ENCODE data around the gene TBPL1.

TBPL1 gene

GRCh38 chr6:134002821-134003220, 49.8 kb downstream of the TBPL1 start:
- H3K4me3 ChIP-seq (ENCODE audit: low read depth, low read length) = no peak overlapping the region

- H3K4me3 ChIP-seq (ENCODE audit: low read depth, low read length) = no peak overlapping the region
Observed at GRCh38 chr6:134003542-134003951, 50.5 kb downstream of the TBPL1 start.

GRCh38 chr6:134004714-134005113, 51.7 kb downstream of the TBPL1 start:
- H3K4me3 ChIP-seq (ENCODE audit: low read depth, low read length) = no peak overlapping the region

- H3K4me3 ChIP-seq (ENCODE audit: low read depth, low read length) = no peak overlapping the region
Observed at GRCh38 chr6:134005800-134006199, 52.8 kb downstream of the TBPL1 start.

GRCh38 chr6:134007077-134007476, 54.1 kb downstream of the TBPL1 start:
- no peak overlapping the region for H3K4me3 ChIP-seq (ENCODE audit: low read depth, low read length)

- no peak overlapping the region for H3K4me3 ChIP-seq (ENCODE audit: low read depth, low read length)
Observed at GRCh38 chr6:134009876-134010275, 56.9 kb downstream of the TBPL1 start.

GRCh38 chr6:134010400-134010799, 57.4 kb downstream of the TBPL1 start:
- H3K4me3 ChIP-seq (ENCODE audit: low read depth, low read length) = no peak overlapping the region

GRCh38 chr6:134010974-134011373, 58.0 kb downstream of the TBPL1 start:
- H3K4me3 ChIP-seq (ENCODE audit: low read depth, low read length) = no peak overlapping the region

GRCh38 chr6:134014588-134015137, 61.6 kb downstream of the TBPL1 start:
- no peak overlapping the region for H3K4me3 ChIP-seq (ENCODE audit: low read depth, low read length)

- no peak overlapping the region for H3K4me3 ChIP-seq (ENCODE audit: low read depth, low read length)
Observed at GRCh38 chr6:134015719-134016557, 62.9 kb downstream of the TBPL1 start.

GRCh38 chr6:134016558-134016814, 63.5 kb downstream of the TBPL1 start:
- no peak overlapping the region for H3K4me3 ChIP-seq (ENCODE audit: low read depth, low read length)

GRCh38 chr6:134020071-134020470, 67.0 kb downstream of the TBPL1 start:
- H3K4me3 ChIP-seq (ENCODE audit: low read depth, low read length) = no peak overlapping the region

GRCh38 chr6:134020543-134020942, 67.5 kb downstream of the TBPL1 start:
- H3K4me3 ChIP-seq (ENCODE audit: low read depth, low read length) = no peak overlapping the region

- no peak overlapping the region for H3K4me3 ChIP-seq (ENCODE audit: low read depth, low read length)
Observed at GRCh38 chr6:134020968-134021367, 67.9 kb downstream of the TBPL1 start.

- H3K4me3 ChIP-seq (ENCODE audit: low read depth, low read length) = no peak overlapping the region
Observed at GRCh38 chr6:134021396-134022122, 68.5 kb downstream of the TBPL1 start.

GRCh38 chr6:134022650-134023049, 69.6 kb downstream of the TBPL1 start:
- no peak overlapping the region for H3K4me3 ChIP-seq (ENCODE audit: low read depth, low read length)

GRCh38 chr6:134026597-134026996, 73.6 kb downstream of the TBPL1 start:
- H3K4me3 ChIP-seq (ENCODE audit: low read depth, low read length) = no peak overlapping the region

- H3K4me3 ChIP-seq (ENCODE audit: low read depth, low read length) = no peak overlapping the region
Observed at GRCh38 chr6:134028438-134028837, 75.4 kb downstream of the TBPL1 start.

GRCh38 chr6:134029495-134030455, 76.8 kb downstream of the TBPL1 start:
- H3K4me3 ChIP-seq (ENCODE audit: low read depth, low read length) = no peak overlapping the region

- no peak overlapping the region for H3K4me3 ChIP-seq (ENCODE audit: low read depth, low read length)
Observed at GRCh38 chr6:134031696-134032255, 78.8 kb downstream of the TBPL1 start.

GRCh38 chr6:134034478-134034877, 81.5 kb downstream of the TBPL1 start:
- no peak overlapping the region for H3K4me3 ChIP-seq (ENCODE audit: low read depth, low read length)
